ENCODE data around the gene MTNR1A.

MTNR1A gene

DNA sequence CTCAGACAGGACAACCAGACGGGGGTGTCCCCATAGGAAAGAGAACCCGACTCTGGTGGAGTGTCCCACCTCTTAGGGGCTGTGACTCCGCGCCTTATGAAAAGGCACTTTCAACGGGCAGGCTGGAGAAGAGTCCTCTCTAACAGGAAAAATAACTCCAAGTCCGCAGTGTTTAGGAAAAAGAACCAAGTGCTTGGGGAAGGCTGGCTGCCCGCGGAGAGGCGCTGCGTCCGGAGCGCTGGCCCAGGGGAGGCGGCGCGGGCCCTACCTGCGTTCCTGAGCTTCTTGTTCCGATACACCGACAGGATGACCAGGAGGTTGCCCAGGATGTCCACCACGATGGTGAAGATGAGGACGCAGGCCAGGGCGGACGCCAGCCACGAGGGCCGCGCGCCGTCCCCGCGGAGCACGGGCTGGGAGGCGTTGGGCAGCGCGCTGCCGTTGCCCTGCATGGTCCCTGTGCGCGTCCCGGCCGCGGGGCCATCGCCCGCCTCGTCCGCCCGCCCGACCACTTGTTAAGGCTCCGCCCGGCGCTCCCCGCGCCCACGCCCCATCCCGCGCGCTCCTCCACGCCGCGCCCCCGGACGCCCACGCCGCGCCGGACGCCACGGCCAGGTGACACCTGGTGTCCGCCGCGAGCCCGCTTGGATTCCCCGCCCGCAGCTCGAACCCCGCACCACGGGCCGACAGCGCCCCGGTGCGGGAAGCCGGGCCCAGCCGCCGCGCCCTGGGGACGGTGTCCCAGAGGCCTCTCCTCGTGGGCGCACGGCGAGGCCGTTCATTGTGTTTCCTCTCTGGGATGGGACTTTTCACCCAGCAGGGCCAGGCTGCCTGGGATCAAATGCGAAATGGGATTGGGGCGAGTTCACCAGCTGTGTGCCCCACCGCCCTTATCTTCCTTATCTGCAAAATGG is at the start of gene MTNR1A:
Gene MTNR1A, minus strand, starts transcription at position 654 of the 914 bp plus-strand sequence. Its CDS starts 202 bp downstream, at position 452.
- Histone ChIP-seq H3K4me1 (no peaks in the 10 kb centered on the region), H3K4me3 (no peak within 1 kb of the TSS), H3K36me3 (replicated peaks) (no peaks in the 10 kb centered on the region), H3K9me3 (no peaks in the 10 kb centered on the region; the same call in 1 of the 2 replicates), H3K27me3 (ENCODE audit: low read depth) (peaks cover 6% of the 10 kb centered on the region)
- in situ Hi-C loops (cut with MboI; ENCODE audit: low sequenced_read_pairs): no loop called here
- DNase-seq (ENCODE audit: low spot score in 2 of 2): no peak

DNA sequence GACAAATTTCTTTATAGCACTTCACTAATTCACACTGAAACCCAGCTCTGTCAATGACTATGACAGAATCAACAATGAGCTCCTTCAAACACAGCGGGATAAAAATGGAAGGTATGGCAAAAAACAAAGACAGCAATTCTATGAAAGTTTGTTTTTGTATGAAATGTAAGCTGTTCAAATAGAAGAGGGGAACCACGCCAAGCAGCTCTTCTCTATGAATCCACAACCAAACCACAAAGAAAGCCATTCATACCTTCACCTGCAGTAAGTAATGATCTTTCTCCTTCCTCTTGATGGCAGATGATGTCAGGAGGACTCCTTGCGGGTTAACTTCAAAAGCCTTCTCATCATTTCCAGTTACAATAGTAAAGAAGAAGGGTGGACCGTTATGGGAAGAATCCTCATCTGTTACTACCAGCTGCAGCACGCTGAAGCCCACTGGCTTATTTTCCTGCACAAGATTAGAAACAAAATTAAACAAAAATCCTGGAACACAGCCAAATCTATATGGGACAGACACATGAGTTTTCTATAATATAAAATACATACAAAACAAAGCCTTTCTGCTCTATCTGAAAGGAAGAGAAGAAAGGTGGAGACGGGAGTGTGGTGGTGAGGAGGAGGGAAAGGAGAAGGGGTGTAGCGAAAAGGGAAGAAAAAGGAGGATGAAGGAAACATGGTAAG is 48.9 kb upstream of the MTNR1A start:
- Histone ChIP-seq H3K27me3 (ENCODE audit: low read depth) (no peaks in the 10 kb centered on the region), H3K36me3 (replicated peaks) (peaks cover 81% of the 10 kb centered on the region), H3K4me1 (peaks cover 13% of the 10 kb centered on the region), H3K4me3 (no peak overlapping the region), H3K9me3 (no peaks in the 10 kb centered on the region)
- in situ Hi-C loops (cut with MboI; ENCODE audit: low sequenced_read_pairs): no loop called here
- DNase-seq (ENCODE audit: low spot score in 2 of 2): no peak

DNA sequence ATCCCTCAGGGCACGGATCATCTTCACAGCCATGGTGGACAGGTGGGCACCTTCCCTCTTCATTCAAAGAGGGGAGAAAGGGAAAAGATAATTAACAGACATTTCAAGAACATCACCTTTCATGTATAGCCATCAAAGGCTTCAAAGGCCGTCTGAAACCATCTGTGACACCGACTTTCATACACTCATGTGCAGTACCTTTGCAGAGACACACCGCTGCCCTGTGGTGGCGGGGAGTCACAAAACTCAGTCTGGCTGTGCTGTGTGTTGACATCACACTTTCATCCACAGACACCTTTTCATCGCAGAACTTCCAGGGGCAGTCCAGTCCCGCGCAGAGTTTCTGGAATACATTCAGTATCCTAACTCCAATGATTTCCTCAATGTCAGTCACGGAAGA is 47.6 kb upstream of the MTNR1A start:
- Histone ChIP-seq H3K27me3 (ENCODE audit: low read depth) (no peaks in the 10 kb centered on the region), H3K4me1 (peaks cover 13% of the 10 kb centered on the region), H3K4me3 (no peak overlapping the region), H3K36me3 (replicated peaks) (peaks cover 77% of the 10 kb centered on the region), H3K9me3 (no peaks in the 10 kb centered on the region)
- DNase-seq (ENCODE audit: low spot score in 2 of 2): no peak
- in situ Hi-C loops (cut with MboI; ENCODE audit: low sequenced_read_pairs): no loop called here

DNA sequence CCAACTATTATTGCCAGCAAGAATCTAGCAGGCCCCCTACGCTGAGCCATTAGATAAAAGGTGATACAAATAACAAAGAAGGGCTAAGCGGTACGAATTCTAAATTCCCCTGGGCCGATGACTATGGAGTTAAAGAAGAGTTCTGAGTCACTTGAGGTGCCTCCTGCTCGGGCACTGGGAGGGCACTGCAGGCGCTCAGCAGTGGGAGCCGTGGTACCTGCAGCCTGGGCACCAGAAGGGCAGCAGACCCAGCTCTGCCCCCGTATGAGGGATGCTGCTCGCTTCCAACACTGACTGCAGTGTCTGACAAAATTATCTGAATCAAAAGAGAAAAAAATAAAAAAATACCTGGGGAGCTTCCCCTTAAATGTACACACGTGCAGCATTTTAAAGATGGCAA is 44.1 kb upstream of the MTNR1A start:
- no peak overlapping the region for H3K4me3 ChIP-seq

DNA sequence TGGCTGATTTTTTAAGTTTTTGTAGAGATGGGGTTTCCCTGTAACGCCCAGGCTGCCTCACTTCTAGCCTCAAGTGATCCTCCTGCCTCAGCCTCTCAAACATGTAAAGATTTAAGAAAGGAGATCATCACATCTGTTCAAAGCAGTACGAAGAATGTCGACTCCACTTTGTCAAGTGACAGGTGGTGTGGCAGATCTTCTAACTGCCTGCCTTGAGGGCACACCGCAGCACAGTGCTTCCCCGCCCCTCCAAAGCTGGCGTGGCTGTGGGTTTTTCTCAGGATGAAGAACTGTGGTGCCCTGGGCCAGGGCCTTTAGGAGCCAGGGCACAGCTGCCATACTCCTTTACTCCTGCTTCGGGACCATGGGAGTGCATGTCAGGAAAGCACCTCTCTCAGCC is 43.3 kb upstream of the MTNR1A start:
- no peaks in the 10 kb centered on the region for H3K27me3 ChIP-seq (ENCODE audit: low read depth)
- H3K4me3 ChIP-seq: no peak overlapping the region
- peaks cover 85% of the 10 kb centered on the region for H3K36me3 ChIP-seq (replicated peaks)
- DNase-seq (ENCODE audit: low spot score in 2 of 2): no peak
- in situ Hi-C loops (cut with MboI; ENCODE audit: low sequenced_read_pairs): loop anchor here (10.0 kb wide), 1 partner anchor 304 kb away; no protein-coding TSS in a partner anchor
- no peaks in the 10 kb centered on the region for H3K4me1 ChIP-seq
- no peaks in the 10 kb centered on the region for H3K9me3 ChIP-seq

More for the DNA sequence above, 44.1 kb upstream of the MTNR1A start:
- DNase-seq (ENCODE audit: low spot score in 2 of 2): no peak
- in situ Hi-C loops (cut with MboI; ENCODE audit: low sequenced_read_pairs): loop anchor here (10.0 kb wide), 1 partner anchor 305 kb away; no protein-coding TSS in a partner anchor
- no peaks in the 10 kb centered on the region for H3K4me1 ChIP-seq
- H3K9me3 ChIP-seq: no peaks in the 10 kb centered on the region
- H3K36me3 ChIP-seq (replicated peaks): peaks cover 86% of the 10 kb centered on the region
- H3K27me3 ChIP-seq (ENCODE audit: low read depth): no peaks in the 10 kb centered on the region

DNA sequence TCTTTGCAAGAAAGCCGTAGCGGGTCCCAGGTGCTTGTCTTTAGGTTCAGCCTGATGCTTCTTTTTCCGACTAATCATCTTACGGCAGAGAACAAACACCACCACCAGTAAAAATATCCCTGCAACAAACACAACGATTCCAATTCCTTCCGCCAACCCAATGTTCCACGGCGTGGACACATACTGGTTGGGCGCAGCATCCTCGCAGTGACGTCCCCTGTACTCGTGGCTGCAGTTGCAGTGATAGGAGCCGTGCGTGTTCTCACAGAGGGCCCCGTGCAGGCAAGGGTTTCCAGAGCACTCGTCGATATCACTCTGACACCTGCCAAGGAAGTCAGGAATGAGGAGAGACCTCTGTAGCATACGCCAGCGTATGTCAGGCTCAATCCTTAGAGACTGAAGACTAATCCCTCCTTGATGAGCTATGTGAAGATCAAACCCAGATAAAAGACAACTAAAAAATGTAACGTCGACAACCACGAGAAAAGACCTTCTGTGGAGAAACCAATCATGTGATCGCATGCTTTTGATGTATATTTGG is 41.6 kb upstream of the MTNR1A start:
- Histone ChIP-seq H3K36me3 (replicated peaks) (peaks cover 71% of the 10 kb centered on the region), H3K4me3 (no peak overlapping the region), H3K9me3 (no peaks in the 10 kb centered on the region), H3K27me3 (ENCODE audit: low read depth) (no peaks in the 10 kb centered on the region), H3K4me1 (no peaks in the 10 kb centered on the region)
- DNase-seq (ENCODE audit: low spot score in 2 of 2): no peak
- in situ Hi-C loops (cut with MboI; ENCODE audit: low sequenced_read_pairs): loop anchor here (10.0 kb wide), 1 partner anchor 302 kb away; no protein-coding TSS in a partner anchor

DNA sequence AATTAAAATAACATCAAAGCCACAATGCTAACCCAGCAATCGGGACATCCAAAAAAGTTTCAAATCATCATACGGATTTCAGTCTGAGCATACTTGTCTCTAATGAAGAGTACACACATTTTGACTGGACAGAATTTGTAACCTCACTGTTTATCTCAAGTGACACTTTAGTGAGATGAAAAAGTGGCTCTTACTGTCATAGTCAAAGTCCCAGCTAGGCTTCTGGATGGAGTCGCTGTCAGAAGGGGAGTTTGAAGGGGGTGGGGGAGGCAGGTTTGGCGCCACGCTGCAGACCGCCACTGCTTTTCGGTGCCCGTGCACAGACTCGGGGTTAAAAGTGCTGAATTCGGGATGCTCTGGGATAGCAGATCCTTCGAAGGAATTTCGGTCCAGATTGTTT is 41.0 kb upstream of the MTNR1A start:
- Histone ChIP-seq H3K4me1 (no peaks in the 10 kb centered on the region), H3K27me3 (ENCODE audit: low read depth) (no peaks in the 10 kb centered on the region), H3K36me3 (replicated peaks) (peaks cover 71% of the 10 kb centered on the region), H3K9me3 (no peaks in the 10 kb centered on the region), H3K4me3 (no peak overlapping the region)
- in situ Hi-C loops (cut with MboI; ENCODE audit: low sequenced_read_pairs): loop anchor here (10.0 kb wide), 1 partner anchor 302 kb away; no protein-coding TSS in a partner anchor
- DNase-seq (ENCODE audit: low spot score in 2 of 2): no peak

DNA sequence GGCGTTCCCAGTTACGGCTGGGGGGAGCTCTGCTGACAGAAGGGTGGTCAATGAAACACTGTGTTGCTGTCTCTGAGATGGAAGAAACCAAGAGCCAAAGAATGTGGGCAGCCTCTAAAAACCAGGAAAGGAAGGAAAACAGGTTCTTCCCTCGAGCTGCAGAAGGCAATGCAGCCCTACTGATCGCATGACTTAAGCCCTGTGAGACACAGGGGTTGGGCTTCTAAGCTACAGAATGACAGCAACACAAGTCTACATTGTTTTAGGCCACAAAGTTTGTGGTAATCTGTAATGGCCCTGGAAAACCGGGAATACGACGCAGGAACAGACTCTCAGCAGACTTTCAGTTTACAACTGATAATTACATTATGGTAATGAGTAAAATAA is 38.2 kb upstream of the MTNR1A start:
- Histone ChIP-seq H3K9me3 (no peaks in the 10 kb centered on the region), H3K4me3 (no peak overlapping the region), H3K27me3 (ENCODE audit: low read depth) (no peaks in the 10 kb centered on the region), H3K4me1 (no peaks in the 10 kb centered on the region), H3K36me3 (replicated peaks) (peaks cover 51% of the 10 kb centered on the region)
- DNase-seq (ENCODE audit: low spot score in 2 of 2): no peak
- in situ Hi-C loops (cut with MboI; ENCODE audit: low sequenced_read_pairs): loop anchor here (10.0 kb wide), 1 partner anchor 299 kb away; no protein-coding TSS in a partner anchor

DNA sequence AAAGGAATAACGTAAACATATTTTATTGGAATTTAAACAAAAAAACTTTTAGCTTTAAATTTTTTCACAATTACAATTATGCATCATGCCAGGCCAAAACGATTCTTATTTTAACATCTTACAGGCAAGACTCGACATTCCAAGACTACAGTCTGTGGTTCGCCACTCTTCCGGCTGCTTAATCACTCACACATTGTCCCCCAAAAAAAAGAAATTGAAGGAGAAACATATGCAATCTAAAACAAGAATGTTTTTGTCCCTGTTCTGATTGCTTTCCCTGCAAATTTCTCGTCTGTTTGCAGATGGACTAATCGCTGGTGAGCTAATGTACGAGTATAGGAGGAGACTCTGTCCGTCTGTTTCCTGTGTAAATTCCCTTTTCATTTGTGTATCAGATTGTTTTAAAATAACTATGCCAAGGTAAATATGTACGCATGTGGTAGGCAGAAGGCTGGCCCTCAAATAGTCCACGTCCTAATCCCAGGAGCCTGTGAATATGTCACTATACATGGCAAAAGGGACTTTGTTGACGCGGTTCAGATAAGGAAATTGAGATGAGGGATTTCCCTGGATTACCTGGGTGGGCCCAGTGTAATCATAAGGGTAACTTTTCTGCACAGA is 37.7 kb upstream of the MTNR1A start:
- Histone ChIP-seq H3K4me3 (no peak overlapping the region), H3K27me3 (ENCODE audit: low read depth) (no peaks in the 10 kb centered on the region), H3K9me3 (no peaks in the 10 kb centered on the region), H3K36me3 (replicated peaks) (peaks cover 53% of the 10 kb centered on the region), H3K4me1 (no peaks in the 10 kb centered on the region)
- no peak for DNase-seq (ENCODE audit: low spot score in 2 of 2)
- in situ Hi-C loops (cut with MboI; ENCODE audit: low sequenced_read_pairs): loop anchor here (10.0 kb wide), 1 partner anchor 298 kb away; no protein-coding TSS in a partner anchor

DNA sequence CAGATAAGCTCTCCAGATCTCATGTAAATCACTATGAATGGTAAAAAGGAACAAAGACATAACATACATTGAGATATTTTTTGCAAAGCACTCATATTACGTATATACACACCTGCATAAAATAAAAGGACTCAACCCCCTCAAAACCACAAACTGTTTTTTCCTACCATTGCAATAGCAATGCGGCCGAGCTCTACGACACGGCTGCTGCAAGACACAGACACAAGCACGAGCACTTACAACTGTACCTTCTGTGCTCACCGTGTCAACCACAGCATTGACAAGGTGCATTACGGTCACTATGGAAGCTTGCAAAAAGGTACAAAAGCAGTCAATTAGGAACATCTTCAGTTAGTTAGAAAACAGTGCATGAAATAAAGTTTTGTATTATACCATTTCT is 37.1 kb upstream of the MTNR1A start:
- Histone ChIP-seq H3K4me1 (no peaks in the 10 kb centered on the region), H3K9me3 (no peaks in the 10 kb centered on the region)
- in situ Hi-C loops (cut with MboI; ENCODE audit: low sequenced_read_pairs): loop anchor here (10.0 kb wide), 1 partner anchor 298 kb away; no protein-coding TSS in a partner anchor

DNA sequence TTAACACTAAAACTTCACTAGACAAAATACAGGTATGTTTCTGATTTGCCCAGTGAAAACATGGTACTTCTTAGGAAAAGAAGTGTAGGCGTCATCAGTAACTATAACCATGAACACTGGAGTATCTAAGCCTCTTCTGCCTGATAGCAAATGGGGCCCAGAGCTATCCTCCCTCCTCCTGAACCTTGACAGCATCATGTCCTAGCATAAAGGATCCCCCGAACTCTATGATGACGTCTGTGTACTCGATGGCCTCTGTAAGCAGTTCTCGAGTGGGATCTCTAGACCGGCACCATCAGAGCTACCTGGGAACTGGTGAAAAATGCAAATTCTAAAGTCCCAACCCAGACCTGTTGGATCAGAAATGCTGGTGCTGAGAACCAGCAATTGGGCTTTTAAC is 36.3 kb upstream of the MTNR1A start:
- DNase-seq (ENCODE audit: low spot score in 2 of 2): no peak
- peaks cover 49% of the 10 kb centered on the region for H3K36me3 ChIP-seq (replicated peaks)
- in situ Hi-C loops (cut with MboI; ENCODE audit: low sequenced_read_pairs): loop anchor here (10.0 kb wide), 1 partner anchor 297 kb away; no protein-coding TSS in a partner anchor
- no peak overlapping the region for H3K4me3 ChIP-seq
- no peaks in the 10 kb centered on the region for H3K9me3 ChIP-seq
- H3K4me1 ChIP-seq: no peaks in the 10 kb centered on the region
- H3K27me3 ChIP-seq (ENCODE audit: low read depth): no peaks in the 10 kb centered on the region

More for the DNA sequence above, 37.1 kb upstream of the MTNR1A start:
- no peaks in the 10 kb centered on the region for H3K27me3 ChIP-seq (ENCODE audit: low read depth)
- H3K4me3 ChIP-seq: no peak overlapping the region
- no peak for DNase-seq (ENCODE audit: low spot score in 2 of 2)
- H3K36me3 ChIP-seq (replicated peaks): peaks cover 52% of the 10 kb centered on the region

DNA sequence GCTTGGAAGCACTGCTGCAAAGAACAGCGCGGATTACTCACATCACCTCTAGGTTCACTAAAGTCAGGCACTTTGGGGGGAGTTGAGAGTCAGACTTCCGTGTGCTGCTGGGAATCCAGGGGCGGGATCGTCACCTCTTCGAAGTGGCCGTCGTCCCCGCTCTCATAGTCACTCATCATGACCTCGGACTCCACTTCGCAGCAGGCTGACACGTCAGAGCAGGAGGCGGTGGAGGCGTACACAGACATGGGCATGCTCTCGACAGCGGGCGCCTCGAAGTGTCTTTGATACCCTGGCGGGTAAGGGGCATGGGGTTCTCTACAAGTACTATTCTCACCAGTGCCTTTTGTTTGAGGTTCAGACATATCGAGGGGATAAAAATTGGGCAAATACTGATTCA is 33.1 kb upstream of the MTNR1A start:
- Histone ChIP-seq H3K4me1 (no peaks in the 10 kb centered on the region), H3K9me3 (no peaks in the 10 kb centered on the region), H3K36me3 (replicated peaks) (peaks cover 28% of the 10 kb centered on the region), H3K27me3 (ENCODE audit: low read depth) (no peaks in the 10 kb centered on the region), H3K4me3 (no peak overlapping the region)
- no peak for DNase-seq (ENCODE audit: low spot score in 2 of 2)
- in situ Hi-C loops (cut with MboI; ENCODE audit: low sequenced_read_pairs): no loop called here

DNA sequence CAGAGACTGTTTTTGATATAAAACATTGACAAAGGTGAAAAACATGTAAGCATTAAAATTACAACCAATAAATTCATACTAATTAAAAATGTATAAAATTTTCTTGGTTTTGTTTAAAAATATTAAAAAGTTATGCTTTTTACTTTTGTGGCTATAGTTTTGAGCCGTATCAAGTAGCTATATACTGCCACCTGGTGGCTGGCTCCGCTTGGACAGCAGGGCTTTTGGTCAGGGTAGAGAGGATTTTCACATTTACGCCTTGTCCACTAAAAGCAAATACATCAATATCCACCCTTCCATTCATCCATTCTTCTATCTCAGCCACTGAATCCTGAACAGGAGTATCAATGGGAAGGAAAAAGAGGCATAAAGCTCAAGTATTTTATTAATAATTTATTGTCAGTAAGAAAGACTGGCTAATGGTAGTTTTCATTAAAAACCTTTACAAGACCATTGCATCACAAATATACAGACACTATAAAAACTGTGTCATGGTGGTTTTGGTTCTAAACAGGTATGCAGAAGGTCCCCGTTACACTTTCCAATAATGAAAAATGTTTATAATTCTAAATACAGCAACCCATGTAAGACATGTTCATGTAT is 32.1 kb upstream of the MTNR1A start:
- peaks cover 27% of the 10 kb centered on the region for H3K36me3 ChIP-seq (replicated peaks)
- H3K4me1 ChIP-seq: no peaks in the 10 kb centered on the region
- H3K9me3 ChIP-seq: no peaks in the 10 kb centered on the region
- H3K27me3 ChIP-seq (ENCODE audit: low read depth): no peaks in the 10 kb centered on the region
- DNase-seq (ENCODE audit: low spot score in 2 of 2): peak; percentile 34 to 79
- in situ Hi-C loops (cut with MboI; ENCODE audit: low sequenced_read_pairs): no loop called here
- H3K4me3 ChIP-seq: no peak overlapping the region

Measured in HAP-1 (cell line).